Thoracic aorta (tissue), 2 donors: ENCODE measurements around the gene GOLPH3. TPM values are rescaled to one million over a fixed set of nuclear protein-coding genes. Genes with fewer than 3 reads are reported as not detected.
"Not testable (repeated sequence)": the region's sequence is repeated elsewhere in the genome, so short reads cannot be mapped to it uniquely, and the experiment has no call there.

Source experiments
- ATAC-seq: fragments of 150-250 bp; one replicate; pipeline ENCODE4 v1.8.0; 2017; ENCODE audit warnings: low read depth; ENCODE audit not compliant: insufficient number of reproducible peaks, low FRiP score
- DNase-seq: peaks from one replicate; pipeline ENCODE4 v3.0.0-alpha.2; 2020; ENCODE audit warnings: low spot score
- H3K27ac ChIP-seq, 2 donors: fragments of 200-600 bp; sonication (generic); 1 replicate in 1 of 2; 2 replicates in 1 of 2; pipeline ENCODE4 v1.5.1; 2016; ENCODE audit warnings: mild to moderate bottlenecking in 2 of 2, moderate library complexity in 2 of 2
- H3K27me3 ChIP-seq: fragments of 200-600 bp; sonication (generic); replicated peaks from 2 replicates; pipeline ENCODE4 v1.6.0; 2016; ENCODE audit warnings: mild to moderate bottlenecking; ENCODE audit not compliant: insufficient read depth
- H3K36me3 ChIP-seq: fragments of 200-600 bp; sonication (generic); one replicate; pipeline ENCODE4 v1.5.1; 2016
- H3K4me1 ChIP-seq, 2 donors: fragments of 200-600 bp; sonication (generic); 1 replicate in 1 of 2; 2 replicates in 1 of 2; pipeline versions ENCODE4 v1.5.1 to v1.6.0; 2016; ENCODE audit warnings: low read depth in 2 of 2, mild to moderate bottlenecking in 1 of 2; ENCODE audit not compliant: control insufficient read depth in 1 of 2
- H3K4me3 ChIP-seq: fragments of 200-600 bp; sonication (generic); 2 replicates; pipeline ENCODE4 v1.5.1; 2016; ENCODE audit warnings: mild to moderate bottlenecking
- H3K9me3 ChIP-seq: fragments of 200-600 bp; sonication (generic); 2 replicates; pipeline ENCODE4 v1.5.1; 2016
- CTCF ChIP-seq: fragments of 200-600 bp; sonication (generic); IDR thresholded peaks from one replicate; pipeline ENCODE4 v1.5.1; 2019; ENCODE audit warnings: antibody characterized with exemption
- total RNA-seq, 2 donors: library from RNA; depleted of rRNA; stranded (reverse); fragments of >200 nt; gene quantifications; one replicate each; pipeline versions ENCODE4 v1.1.0 to v1.2.3, GENCODE V29; 2016

Gene GOLPH3
- total RNA-seq: 100 to 1,000 TPM in 1 of 2 donors, 10 to 100 TPM in 1; 71.8 to 113 TPM

GRCh38 chr5:32174011-32174870 lies at the start of gene GOLPH3:
TSS of gene GOLPH3 (minus strand) at chr5:32174319. CDS start at chr5:32174034, 285 bp downstream.
- ATAC-seq (peak; percentile 85), DNase-seq (peak; percentile 86)
- Histone ChIP-seq H3K27ac (peak within 1 kb of the TSS; percentile 100), H3K36me3 (no peaks in the 10 kb centered on the region), H3K4me1 (peaks cover 29 to 39% of the 10 kb centered on the region in 2 donors), H3K27me3 (no peaks in the 10 kb centered on the region), H3K4me3 (peak within 1 kb of the TSS; percentile 100), H3K9me3 (no peaks in the 10 kb centered on the region)
- TF ChIP-seq CTCF: peak; percentile 20

DNA sequence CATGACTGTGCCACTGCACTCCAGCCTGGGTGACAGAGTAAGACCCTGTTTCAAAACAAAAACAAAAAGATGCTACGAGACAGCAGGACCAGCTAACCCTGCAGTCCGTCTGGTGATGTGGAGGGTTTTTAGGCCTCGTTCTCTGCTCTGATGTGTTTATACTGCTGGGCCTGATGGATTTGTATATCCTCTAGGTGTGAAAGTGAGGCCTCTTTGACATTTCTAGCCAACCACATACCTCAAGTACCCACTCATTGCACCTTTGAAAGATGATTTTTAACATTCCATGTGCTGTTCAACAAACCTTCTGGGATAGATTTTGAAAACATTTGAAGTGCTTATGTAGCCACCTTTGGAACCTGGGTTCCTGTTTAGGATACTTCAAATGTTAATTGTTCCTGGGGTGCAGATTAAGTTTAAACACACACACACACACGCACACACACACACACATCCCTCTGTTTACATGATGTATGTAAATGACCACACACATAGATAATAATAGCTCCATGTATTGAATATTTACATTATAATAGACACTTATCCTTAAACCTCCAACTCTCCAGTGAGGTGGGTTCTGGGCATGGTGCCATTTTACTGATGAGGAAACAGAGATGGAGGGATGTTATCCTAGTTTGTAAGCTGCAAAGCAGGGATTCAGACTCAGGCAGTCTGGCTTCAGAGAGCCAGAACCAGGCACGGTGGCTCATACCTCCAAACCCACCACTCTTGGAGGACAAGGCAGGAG lies 48.8 kb upstream of the GOLPH3 start:
- Histone ChIP-seq H3K27me3 (no peaks in the 10 kb centered on the region), H3K36me3 (peaks cover 3% of the 10 kb centered on the region), H3K27ac (no peak overlapping the region), H3K4me1 (peaks cover 3 to 16% of the 10 kb centered on the region in 2 donors), H3K9me3 (no peaks in the 10 kb centered on the region), H3K4me3 (no peak overlapping the region)
- DNase-seq (no peak), ATAC-seq (no peak)
- TF ChIP-seq CTCF: no peak

DNA sequence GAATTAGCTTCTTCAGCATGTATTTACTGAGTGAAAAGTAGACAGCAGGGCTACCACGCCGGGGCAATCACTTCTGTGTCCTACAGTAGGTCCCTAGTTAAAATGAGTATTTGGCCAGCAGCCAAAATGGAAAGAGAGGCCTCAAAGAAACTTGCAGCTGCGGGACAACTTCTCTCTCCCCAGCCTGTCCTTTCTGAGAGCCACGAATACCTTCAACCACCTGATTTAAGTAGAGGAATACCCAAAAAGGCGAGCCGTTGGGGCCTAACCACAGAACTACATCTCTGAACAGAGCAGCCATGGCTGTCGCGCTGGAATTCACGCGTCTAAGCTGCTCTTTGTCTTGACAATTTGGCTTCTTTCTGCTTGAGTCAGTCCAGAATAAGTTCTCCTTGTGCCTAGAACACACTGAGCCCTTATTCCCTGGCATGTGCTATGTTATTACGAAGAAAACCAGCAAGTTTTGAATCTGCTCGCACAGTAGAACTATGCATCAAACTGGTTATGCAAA lies 43.8 kb upstream of the GOLPH3 start:
- H3K4me3 ChIP-seq: peak overlapping the region; percentile 23
- no peaks in the 10 kb centered on the region for H3K27me3 ChIP-seq
- ATAC-seq (peak; percentile 65), DNase-seq (no peak)
- peak overlapping the region; percentile 60 to 65 for H3K27ac ChIP-seq
- H3K4me1 ChIP-seq: peaks cover 0 to 12% of the 10 kb centered on the region in 2 donors
- H3K36me3 ChIP-seq: no peaks in the 10 kb centered on the region
- TF ChIP-seq CTCF: no peak
- H3K9me3 ChIP-seq: no peaks in the 10 kb centered on the region

- not testable (repeated sequence) for H3K27me3 ChIP-seq, H3K27ac ChIP-seq, ATAC-seq, DNase-seq, H3K36me3 ChIP-seq, H3K4me3 ChIP-seq, H3K9me3 ChIP-seq
- peaks cover 0 to 12% of the 10 kb centered on the region in 2 donors for H3K4me1 ChIP-seq
Measured at GRCh38 chr5:32214344-32214743, 40.2 kb upstream of the GOLPH3 start.

GRCh38 chr5:32210151-32210550 lies 36.0 kb upstream of the GOLPH3 start:
- no peak for DNase-seq
- Histone ChIP-seq H3K27ac (no peak overlapping the region), H3K9me3 (no peaks in the 10 kb centered on the region), H3K27me3 (no peaks in the 10 kb centered on the region), H3K36me3 (no peaks in the 10 kb centered on the region), H3K4me3 (no peak overlapping the region), H3K4me1 (peaks cover 3 to 14% of the 10 kb centered on the region in 2 donors)
- no peak for ATAC-seq
- no peak for TF ChIP-seq CTCF

DNA sequence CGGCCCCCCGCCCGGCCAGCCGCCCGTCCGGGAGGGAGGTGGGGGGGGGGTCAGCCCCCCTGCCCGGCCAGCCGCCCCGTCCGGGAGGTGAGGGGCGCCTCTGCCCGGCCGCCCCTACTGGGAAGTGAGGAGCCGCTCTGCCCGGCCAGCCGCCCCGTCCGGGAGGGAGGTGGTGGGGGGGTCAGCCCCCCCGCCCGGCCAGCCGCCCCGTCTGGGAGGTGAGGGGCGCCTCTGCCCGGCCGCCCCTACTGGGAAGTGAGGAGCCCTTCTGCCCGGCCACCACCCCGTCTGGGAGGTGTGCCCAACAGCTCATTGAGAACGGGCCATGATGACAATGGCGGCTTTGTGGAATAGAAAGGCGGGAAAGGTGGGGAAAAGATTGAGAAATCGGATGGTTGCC lies 34.7 kb upstream of the GOLPH3 start:
- H3K27me3 ChIP-seq, DNase-seq: not testable (repeated sequence)

More for the DNA sequence above, 34.7 kb upstream of the GOLPH3 start:
- H3K4me1 ChIP-seq: peaks cover 3 to 14% of the 10 kb centered on the region in 2 donors
- H3K9me3 ChIP-seq, ATAC-seq, H3K4me3 ChIP-seq, H3K27ac ChIP-seq, H3K36me3 ChIP-seq: not testable (repeated sequence)
